Panc1 (cell line): Measurements from ENCODE around the gene MUC5B.

Experiments used
- CTCF ChIP-seq: fragments of 450-650 bp; IDR thresholded peaks from 2 replicates; pipeline ENCODE4 v1.5.1; 2017; ENCODE audit warnings: mild to moderate bottlenecking
- POLR2AphosphoS5 ChIP-seq: IDR thresholded peaks from 2 replicates; pipeline ENCODE4 v1.6.1; 2012; ENCODE audit warnings: mild to moderate bottlenecking, low read depth, low read length, moderate library complexity
- REST ChIP-seq, 2 experiments: IDR thresholded peaks; 2 replicates each; pipeline ENCODE4 v1.6.1; 2011 to 2012; ENCODE audit warnings: low read depth in 2 of 2, control low read depth in 1 of 2, low read length in 1 of 2, mild to moderate bottlenecking in 1 of 2, moderate library complexity in 1 of 2; ENCODE audit not compliant: insufficient read depth in 1 of 2
- SIN3A ChIP-seq: IDR thresholded peaks from 2 replicates; pipeline ENCODE4 v1.6.1; 2012; ENCODE audit warnings: low read depth, mild to moderate bottlenecking, low read length, moderate library complexity, borderline replicate concordance; ENCODE audit not compliant: insufficient read depth
- TCF7L2 ChIP-seq: IDR thresholded peaks from 2 replicates; pipeline ENCODE4 v1.6.1; 2011; ENCODE audit warnings: mild to moderate bottlenecking, low read depth, low read length, inconsistent platforms

- no peak for TF ChIP-seq REST (IDR thresholded peaks at IDR 0.05; ENCODE audit: insufficient read depth in 1 of 2, low read depth in 2 of 2, low read length in 1 of 2)
- no peak for TF ChIP-seq CTCF
- TF ChIP-seq POLR2AphosphoS5: no peak
- TF ChIP-seq SIN3A: no peak
- no peak for TF ChIP-seq TCF7L2
Observed at GRCh38 chr11:1226226-1226985, 3.5 kb downstream of the MUC5B start.
